Mucosa of gallbladder (tissue), 1 donor: ENCODE measurements around the gene PALLD. TPM values are rescaled to one million over a fixed set of nuclear protein-coding genes. Genes with fewer than 3 reads are reported as not detected.

Experiments
- DNase-seq: peaks from one replicate; pipeline ENCODE4 v3.0.0-alpha.2; 2020; ENCODE audit warnings: low spot score
- total RNA-seq: library from RNA; stranded (reverse); gene quantifications from one replicate; pipeline ENCODE4 v1.2.1, GENCODE V29; 2021
- donor health status: DM: no; HTN: no; CAD: no.

Gene PALLD
- total RNA-seq, 1 donor from 2014 or later = 250 TPM

DNA sequence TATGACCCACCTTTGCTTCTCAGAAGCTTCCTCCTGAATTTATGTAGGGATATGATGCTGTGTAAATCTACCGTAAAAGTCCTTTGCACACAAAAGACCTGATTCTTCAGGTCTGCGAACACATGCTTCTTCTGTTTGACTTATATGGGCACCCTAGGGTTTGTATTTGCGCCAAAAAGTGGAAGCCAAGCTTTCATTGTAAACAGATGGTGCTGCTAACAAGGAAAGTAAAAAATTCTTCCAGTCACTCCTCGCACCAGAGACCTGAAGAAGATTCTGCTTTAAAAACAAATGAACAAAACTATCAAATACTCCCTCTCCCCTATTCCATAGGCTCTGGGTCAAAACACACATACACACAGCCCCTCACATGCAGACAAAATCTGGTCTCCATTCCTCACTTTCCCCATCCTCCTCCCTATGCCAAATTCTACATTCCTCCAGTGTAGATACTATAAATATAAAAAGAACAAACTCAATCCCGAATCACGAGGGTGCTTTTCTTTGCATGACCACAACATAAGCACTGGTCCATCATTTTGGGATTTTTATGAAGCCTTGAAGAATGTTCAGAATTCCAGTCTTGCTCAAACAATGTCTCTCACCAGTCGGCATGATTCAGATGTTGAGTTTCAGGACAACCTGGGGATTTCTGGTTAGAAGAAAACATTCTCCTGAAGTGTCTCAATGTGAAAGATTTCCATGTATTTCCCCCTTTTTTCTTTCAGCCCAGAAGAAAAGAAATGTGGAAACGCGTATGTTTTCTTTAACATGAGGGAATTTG is 125.1 kb downstream of the PALLD start:
- DNase-seq = no peak

DNA sequence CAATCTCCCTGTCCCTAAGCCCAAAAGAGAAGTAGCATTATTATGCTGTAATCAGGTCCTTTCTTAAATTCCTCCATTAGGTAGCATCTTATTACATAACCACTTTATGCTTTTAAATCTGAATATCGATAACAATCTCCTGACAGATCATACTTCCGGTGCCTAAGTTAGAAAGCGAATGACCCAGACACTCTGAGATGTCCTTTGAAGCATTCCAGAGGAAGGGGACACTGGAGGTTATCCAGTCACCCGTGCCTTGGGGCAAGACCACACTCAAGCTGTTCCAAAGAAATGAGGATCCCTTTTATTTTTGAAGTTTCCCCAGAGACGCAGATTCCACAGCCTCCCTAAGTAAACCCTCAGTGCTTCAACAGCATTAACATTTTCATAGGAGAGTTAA is 125.7 kb downstream of the PALLD start:
- DNase-seq = no peak

DNA sequence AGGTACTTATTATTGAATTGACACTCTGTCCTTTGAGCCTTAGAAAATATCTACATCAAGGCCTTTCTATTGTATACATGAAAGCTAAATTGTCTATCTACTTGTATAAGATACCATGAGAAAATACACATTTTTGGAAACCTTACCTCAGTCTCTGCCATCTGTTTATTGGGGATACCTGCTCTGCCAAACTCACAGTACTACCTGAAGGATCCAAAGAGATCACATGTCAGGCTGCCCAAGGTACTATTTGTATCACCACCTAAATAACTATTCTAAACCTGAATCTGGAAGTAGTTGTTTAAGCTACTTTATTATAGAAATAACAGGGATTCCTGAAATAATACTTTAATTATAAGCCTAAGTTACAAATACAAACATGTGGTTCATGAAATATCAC is 126.2 kb downstream of the PALLD start:
- DNase-seq = no peak

DNA sequence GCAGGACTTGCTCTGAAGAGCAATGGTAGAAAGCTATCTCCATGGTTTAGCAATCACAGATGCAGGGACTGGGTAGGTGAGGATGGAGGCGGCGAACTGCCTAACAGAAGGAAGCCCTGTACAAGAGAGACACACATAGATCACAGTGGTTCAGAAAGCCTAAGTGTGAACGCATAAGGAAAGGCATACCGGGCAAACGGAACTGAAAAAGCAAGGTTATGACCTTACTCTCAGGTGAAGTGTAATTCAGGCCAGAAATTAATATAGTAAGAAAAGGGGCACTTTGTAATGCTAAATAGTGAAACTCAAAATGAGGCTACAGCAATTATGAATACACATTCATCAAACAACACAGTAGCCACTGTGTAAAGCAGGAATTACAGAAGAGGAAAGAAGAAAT is 126.6 kb downstream of the PALLD start:
- DNase-seq = no peak

DNA sequence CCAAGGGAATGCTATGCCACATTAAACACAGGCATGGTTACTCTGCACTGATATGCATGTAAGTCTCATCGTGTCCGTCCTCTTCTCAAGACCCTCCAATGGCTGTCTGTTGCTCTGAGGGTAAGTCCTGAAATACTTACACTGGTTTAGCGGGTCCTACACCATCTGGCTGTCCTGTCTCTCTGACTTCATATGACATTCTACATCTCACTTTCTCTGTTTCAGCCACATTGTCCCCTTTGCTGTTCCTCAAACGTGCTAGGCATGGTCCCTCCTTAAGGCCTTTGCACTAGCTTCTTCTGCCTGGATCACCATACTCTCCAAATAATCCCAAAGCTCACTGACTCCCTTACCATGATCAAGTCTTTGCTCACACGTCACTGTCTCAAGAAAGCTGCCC is 131.4 kb downstream of the PALLD start:
- no peak for DNase-seq

DNA sequence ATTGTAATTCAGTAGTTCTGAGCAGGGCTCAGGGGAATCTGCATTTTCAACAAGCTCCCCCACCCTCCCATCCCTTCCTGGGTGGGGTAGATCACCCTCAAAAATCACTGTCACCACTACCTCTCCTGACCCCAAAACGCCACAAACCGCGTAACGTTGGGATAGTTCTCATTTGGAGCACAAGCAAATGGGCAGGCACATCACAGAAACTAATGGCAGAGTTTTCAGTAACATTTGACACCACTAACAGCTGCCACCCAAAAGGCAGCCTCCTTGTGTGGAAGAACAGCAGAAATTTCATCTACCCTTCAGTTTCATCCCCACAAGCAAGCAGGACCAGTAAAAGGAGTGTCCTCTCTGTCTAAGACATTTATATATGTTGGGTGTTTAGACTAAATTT is 132.7 kb downstream of the PALLD start:
- DNase-seq = no peak

DNA sequence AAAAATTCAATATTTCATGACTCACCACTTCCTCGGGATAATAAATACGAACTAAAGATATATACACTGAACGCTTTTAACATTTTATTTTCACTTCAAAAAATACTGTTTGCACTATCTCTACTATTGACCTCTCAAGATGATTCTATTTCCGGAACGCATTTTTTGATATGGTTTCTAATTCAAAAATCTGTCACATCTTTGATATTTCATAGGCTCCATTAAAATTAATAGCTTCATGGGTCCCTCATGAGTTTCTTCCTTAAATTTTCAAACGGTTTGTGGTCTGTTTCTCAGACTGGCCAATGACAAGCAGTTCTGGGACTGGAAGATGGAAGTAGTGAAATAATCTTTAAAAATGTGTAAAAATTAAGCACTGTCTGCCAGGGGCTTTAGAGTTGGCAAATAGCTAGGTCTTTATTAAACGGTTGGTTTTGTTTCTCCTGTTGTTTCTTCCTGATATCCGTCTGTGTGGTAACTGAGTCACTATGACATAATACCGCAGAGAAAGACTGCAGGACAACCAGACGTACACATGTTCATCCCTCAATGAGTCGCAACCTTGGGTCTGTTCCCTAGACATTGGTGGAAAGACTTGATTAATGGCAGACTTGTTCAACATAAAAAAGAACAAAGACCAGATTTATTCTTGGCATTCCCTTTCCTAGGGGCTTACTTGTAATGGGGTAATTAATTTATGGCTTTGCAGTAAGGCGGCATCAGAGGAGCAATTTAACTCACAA is 133.8 kb downstream of the PALLD start:
- no peak for DNase-seq

DNA sequence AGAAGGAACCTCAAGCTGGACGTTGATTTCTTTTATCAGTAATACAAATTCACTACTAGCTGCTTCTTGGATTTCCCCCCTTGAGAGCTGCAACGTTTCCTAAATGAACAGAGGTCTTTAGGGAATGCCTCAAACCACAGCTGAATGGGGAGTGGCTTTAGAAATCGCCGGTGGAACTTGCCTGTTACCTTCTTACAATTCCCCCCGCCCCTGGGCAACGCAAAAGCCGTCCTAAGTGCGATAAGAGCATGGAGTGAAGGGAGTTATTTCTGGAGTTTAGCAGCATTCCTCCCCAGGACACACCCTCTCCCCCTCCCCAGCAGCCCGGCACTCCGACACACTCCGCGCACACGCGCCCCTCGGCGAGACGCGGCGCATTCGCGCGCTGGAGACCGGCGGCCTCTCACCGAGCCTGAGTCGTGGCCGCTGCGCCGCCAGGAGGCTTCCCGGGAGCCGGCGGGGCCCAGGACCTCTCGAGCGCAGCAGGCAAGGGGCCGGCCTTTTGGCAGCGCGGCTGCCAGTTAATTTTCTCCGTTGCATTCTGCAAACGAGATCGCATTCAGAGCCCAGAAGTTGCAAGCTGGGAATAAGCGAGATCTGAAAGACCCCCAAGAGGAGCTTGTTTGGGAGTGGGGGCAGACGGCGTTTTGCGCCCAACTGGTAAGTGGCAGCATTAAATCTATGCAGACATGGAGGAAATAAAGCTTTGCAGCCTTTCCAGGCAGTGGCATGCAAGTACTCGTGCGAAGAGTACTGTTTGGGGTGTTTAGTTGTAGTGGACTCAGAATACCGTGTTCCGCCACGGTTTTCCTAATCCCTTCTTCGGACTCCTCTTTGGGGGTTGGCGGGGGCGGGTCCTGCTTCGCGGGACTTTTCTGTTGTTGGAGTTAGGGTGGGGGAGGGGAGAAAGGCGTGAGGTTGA is 134.7 kb downstream of the PALLD start:
- DNase-seq = peak; percentile 27

DNA sequence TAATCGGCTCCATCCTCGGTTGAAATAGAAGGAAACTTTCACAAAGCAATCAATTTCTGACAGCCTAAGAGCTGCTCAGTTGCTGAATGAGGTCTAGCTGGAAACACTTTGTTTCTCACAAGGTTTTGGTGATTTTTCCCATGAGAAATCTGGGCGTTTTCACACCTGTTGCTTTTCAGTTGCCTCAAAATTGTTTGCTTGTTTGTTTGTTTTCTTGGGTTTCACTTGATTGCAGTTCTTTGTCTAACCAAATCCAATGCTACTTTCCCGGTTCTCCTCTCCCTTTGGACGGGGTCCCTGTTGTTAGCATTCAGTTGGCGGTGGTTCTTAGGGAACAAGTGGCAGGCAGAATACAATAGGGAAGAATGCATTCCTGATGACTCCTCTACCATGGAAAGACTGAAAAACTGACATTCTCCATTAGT is 135.5 kb downstream of the PALLD start:
- DNase-seq = no peak

DNA sequence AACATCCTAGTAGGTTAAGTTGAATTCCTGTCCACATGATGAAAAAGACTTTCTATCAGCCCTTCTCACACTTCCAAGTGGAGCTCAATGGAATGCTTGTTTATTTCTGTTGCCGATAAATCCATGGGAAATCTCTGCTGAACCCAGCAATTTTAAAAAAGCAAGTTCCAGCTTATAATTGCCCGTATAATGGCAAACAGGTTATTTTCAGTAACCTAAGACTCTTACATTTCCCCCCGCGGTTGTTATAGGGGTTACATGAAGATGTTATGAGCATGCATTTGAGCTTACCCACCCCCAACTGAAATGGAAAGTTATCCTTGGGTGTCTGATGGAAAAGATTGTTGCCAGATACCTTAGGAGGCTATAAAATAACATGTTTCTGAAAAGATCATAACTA is 136.2 kb downstream of the PALLD start:
- no peak for DNase-seq

DNA sequence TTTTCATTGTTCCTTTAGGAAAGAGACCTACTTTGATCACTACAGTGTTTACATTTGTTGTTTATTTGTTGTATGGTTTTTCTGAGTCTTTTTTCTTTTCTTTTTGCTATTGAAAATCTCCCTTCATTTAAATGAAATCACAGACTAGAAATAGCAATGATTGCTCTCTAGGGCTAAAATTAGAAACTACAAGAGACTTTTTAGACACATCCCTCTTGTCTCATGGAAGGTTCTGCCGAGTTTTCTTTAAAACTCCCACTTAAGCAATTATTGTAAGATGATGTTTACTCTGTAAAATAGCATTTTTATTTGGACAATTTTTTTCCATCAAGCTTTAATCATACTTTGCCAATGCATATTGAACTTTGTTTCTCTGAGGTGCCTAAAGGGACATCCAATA is 136.6 kb downstream of the PALLD start:
- DNase-seq = no peak

DNA sequence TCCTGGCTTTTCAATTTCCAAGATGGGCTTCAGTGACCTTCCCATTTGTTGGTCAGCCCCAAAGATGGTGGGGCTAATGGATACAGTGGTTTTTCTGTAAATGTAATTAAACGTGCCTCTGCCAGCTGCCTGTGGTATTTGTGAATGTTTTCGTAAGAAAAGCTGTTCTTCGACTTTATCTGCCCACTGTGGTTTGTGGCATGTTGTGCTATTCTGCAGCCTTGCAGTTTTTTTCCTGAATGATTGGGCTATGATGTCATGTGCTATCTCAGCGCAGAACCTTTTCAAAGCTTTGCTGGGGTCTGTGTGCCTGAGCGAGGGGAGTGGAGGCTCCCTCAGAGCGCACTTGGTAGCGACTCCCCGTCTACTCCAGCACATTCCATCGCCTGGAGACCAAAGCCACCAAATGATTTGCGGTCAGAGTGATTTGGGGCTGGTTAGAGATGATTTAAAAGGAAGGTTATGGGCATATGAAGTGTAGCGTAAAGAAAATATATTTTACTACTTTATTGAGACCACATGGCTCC is 137.5 kb downstream of the PALLD start:
- no peak for DNase-seq

DNA sequence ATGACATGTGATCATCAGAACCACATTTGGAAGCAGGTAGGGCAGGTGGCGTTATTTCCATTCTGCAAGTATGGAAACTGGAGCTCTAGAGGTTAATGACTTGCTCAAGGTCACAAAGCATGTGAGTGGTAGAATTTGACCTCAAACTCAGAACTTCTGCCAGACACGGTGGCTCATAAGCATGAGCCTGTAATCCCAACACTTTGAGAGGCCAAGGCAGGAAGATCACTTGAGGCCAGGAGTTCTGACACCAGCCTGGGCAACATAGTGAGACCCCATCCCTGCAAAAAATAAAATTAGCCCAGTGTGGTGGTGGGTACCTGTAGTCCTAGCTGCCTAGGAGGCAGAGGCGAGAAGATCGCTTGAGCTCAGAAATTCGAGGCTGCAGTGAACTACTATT is 139.2 kb downstream of the PALLD start:
- no peak for DNase-seq

DNA sequence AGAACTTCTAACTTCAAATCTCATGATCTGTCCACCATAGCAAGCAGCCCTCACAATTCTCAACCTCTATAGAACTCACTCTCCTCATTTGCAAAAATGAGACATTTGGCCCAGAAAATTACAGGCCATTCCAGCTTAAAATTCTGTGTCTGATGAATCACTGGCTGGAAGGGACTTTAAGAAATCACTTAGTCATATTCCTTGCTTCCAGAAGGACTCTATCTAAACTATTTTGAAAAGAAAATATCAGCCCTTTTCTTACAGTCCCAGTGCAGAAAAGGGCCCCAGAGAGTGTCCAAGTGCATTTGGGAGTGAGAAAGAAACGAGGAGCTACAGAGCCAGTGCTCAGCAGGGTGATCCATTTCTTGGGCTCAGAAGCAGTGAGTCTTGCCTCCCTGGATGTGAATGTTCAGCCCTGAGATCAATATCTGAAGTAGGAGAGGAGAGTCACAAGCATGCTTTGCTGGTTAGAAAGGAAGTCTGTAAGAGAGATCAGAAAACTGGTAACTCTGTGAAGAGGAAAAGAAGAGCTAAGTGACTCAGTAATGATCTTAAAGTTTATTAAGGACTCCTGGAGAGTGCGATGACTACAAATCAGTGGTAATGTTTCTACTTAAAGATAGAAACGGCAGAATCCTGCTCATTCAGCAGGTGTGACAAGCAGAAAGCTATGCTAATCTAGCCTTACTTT is 139.8 kb downstream of the PALLD start:
- DNase-seq = no peak

DNA sequence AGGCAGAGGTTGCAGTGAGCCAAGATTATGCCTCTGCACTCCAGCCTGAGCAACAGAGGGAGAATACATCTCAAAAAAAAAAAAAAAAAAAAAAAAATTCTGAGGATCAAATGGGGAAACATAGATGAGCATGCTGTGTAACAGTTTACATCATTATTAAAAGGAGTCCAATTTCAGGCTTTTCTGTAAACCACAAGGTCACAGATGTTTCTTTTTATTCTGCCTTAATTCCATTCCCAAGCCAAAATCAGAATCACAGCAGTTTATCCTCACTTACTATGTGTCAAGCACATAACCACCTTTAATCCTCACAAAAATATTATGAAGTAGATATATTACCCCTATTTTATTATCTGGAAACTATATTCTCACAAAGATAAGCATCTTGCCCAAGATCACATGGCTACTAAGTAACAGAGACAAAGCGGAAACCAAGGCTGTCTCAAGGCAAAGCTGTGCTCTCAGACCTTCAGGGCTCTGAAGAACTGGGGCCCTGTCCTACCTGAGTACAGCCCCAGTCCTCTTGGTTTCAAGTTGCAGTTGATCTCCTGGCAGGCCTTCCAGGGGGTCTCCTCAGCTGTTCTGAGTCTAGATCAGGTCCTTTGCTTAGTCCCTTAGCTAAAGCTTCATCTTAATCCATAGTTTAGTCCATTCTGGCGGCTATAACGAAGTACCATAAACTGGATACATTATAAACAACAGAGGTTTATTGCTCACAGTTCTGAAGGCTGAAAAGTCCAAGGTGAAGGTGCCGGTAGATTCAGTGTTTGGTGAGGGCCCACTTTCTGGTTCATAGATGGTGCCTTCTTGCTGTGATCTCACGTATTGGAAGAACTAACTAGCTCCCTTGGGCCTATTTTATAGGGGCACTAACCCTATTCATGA is 141.3 kb downstream of the PALLD start:
- no peak for DNase-seq

DNA sequence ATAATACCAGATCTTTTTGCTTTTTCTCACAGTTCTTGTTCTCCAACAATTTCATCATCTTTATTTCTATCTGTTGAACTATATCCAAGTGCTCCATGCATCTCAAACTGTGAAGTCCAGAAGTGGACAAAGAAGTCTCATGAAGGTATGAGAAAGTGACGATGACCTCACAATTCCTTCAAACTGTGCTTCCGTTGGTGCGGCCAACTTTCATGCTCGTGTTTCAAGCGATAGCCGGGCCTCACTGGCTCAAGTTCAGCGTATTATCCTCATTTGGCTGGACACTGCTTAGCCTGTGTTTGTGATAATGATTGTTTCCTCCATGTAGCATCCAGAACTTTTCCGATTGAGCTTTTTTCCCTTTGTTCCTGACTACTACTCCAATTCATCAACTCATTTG is 143.1 kb downstream of the PALLD start:
- DNase-seq = no peak

DNA sequence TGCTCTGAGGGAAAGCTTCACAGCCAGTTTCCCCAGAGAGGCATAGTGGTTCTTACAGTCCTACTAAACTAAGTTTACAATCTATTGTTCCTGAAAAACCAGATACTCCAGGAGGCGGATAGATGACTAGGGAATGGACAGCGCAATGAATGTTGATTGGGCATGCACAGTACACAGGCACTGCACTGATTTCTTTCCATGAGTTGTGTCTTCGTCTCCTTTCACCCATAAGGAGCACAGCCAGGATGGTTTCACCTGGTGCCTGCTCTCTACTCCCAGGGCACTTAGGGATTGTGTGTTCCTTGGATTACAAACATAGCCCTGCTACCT is 144.9 kb downstream of the PALLD start:
- no peak for DNase-seq

DNA sequence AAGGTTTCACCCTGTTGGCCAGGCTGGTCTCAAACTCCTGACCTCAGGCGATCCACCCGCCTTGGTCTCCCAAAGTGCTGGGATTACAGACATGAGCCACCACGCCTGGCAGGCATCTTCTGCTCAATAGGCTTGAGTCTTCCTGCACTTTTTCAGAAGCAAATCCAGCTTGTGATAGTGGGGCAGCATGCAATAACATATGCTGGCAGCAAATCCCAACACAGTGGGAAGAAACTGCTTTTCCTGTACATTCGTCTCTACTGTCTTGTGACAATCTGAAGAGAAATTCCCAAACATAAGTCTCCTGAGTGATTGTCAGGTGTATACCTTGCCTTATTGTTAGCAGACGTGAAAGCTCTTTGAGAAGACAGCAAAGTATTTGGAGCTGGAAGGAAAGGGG is 145.7 kb downstream of the PALLD start:
- DNase-seq = no peak

DNA sequence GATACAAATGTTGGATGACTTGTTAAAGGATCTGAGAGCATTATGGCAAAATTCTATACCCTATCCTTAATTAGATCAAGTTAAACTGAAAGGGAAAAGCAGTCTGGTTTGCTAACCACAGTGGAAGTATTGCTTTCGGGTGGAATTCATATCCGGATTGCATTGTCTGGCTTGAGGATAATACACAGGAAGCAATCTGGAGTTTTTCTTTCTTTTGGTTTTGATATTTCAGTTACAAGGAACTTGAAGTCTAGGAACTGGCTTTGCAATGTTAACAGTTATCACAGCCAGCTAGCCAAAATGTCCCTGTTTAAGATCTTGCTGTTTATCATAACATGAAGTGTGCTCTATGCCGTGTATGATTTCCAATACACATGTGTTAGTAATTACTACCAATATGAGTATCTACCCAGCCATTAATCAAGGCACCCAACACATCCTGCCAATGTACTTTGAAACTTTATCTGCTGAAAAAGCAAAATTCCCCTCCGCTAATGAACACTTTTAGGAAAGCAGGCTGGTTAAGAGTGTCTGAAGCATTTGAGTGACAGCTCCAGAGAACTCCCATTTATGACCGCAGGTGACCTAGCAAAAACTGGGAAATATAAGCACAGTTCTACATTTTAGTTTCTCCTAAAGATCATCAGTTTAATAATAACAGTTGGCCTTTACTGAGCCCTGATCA is 146.4 kb downstream of the PALLD start:
- DNase-seq = no peak

DNA sequence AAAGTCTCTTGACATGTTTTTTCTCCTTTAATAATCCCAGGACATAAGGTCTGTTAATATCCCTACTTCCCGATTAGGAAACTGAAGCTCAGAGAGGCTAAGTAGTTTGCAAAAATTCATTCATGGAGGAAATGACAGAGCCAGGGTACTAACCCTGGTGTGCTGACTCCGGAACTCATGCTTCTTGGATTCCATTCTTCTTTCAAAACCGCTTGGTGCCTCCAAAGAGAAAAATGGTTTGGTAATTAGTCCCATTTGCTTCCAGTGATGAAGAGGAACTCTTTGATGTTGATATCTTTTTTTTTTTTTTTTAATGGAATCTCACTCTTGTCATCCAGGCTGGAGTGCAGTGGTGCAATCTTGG is 146.9 kb downstream of the PALLD start:
- no peak for DNase-seq
